Trophoblast cell (in vitro differentiated cells and primary cell): ENCODE measurements around the gene CDK2AP2.
"Not testable (repeated sequence)": the region's sequence is repeated elsewhere in the genome, so short reads cannot be mapped to it uniquely, and the experiment has no call there.

Experiments
- DNase-seq, 2 donors: peaks; one replicate each; pipeline ENCODE4 v3.0.0-alpha.2; 2016
- H2AFZ ChIP-seq: 2 replicates; pipeline ENCODE4 v1.6.1; 2013; ENCODE audit warnings: low read length, moderate library complexity, mild to moderate bottlenecking; ENCODE audit not compliant: insufficient read depth, poor library complexity
- H2AK5ac ChIP-seq: 2 replicates; pipeline ENCODE4 v1.6.1; 2013; ENCODE audit warnings: mild to moderate bottlenecking, low read length
- H2BK120ac ChIP-seq: 2 replicates; pipeline ENCODE4 v1.6.1; 2013; ENCODE audit warnings: low read length, mild to moderate bottlenecking, moderate library complexity; ENCODE audit not compliant: insufficient read depth, poor library complexity
- H2BK12ac ChIP-seq: 2 replicates; pipeline ENCODE4 v1.6.1; 2013; ENCODE audit warnings: mild to moderate bottlenecking, low read length, moderate library complexity
- H2BK5ac ChIP-seq: 2 replicates; pipeline ENCODE4 v1.6.1; 2013; ENCODE audit warnings: low read length, low read depth, moderate library complexity, mild to moderate bottlenecking; ENCODE audit not compliant: poor library complexity
- H3K14ac ChIP-seq: 2 replicates; pipeline ENCODE4 v1.6.1; 2013; ENCODE audit warnings: mild to moderate bottlenecking, low read length
- H3K18ac ChIP-seq: 2 replicates; pipeline ENCODE4 v1.6.1; 2013; ENCODE audit warnings: mild to moderate bottlenecking, low read length
- H3K23ac ChIP-seq: 2 replicates; pipeline ENCODE4 v1.6.1; 2013; ENCODE audit warnings: low read length
- H3K27ac ChIP-seq: 2 replicates; pipeline ENCODE4 v1.5.1; 2013; ENCODE audit warnings: low read depth, mild to moderate bottlenecking, inconsistent platforms, low read length, moderate library complexity
- H3K27me3 ChIP-seq: 2 replicates; pipeline ENCODE4 v1.6.1; 2013; ENCODE audit warnings: inconsistent platforms, mild to moderate bottlenecking, low read length, moderate library complexity; ENCODE audit not compliant: insufficient read depth
- H3K36me3 ChIP-seq, 2 experiments: 1 replicate in 1 of 2; 2 replicates in 1 of 2; pipeline ENCODE4 v1.6.1; 2013; ENCODE audit warnings: low read length in 2 of 2, mild to moderate bottlenecking in 2 of 2, moderate library complexity in 1 of 2; ENCODE audit not compliant: insufficient read depth in 2 of 2, control insufficient read depth in 1 of 2
- H3K4ac ChIP-seq: 2 replicates; pipeline ENCODE4 v1.6.1; 2013; ENCODE audit warnings: low read depth, mild to moderate bottlenecking, low read length, moderate library complexity
- H3K4me1 ChIP-seq, 2 experiments: 1 replicate in 1 of 2; 2 replicates in 1 of 2; pipeline ENCODE4 v1.6.1; 2013; ENCODE audit warnings: low read length in 2 of 2, mild to moderate bottlenecking in 2 of 2, moderate library complexity in 1 of 2; ENCODE audit not compliant: insufficient read depth in 2 of 2, control insufficient read depth in 1 of 2
- H3K4me2 ChIP-seq: 2 replicates; pipeline ENCODE4 v1.6.1; 2013; ENCODE audit warnings: inconsistent platforms, mild to moderate bottlenecking, low read length, moderate library complexity
- H3K4me3 ChIP-seq: 2 replicates; pipeline ENCODE4 v1.5.1; 2013; ENCODE audit warnings: mild to moderate bottlenecking, low read depth, low read length, inconsistent platforms
- H3K79me1 ChIP-seq: one replicate; pipeline ENCODE4 v1.6.1; 2013; ENCODE audit warnings: low read length
- H3K79me2 ChIP-seq: 2 replicates; pipeline ENCODE4 v1.6.1; 2013; ENCODE audit warnings: low read length, mild to moderate bottlenecking; ENCODE audit not compliant: control insufficient read depth, insufficient read depth, poor library complexity
- H3K9ac ChIP-seq: 2 replicates; pipeline ENCODE4 v1.6.1; 2013; ENCODE audit warnings: mild to moderate bottlenecking, low read length
- H3K9me3 ChIP-seq: 2 replicates; pipeline ENCODE4 v1.6.1; 2013; ENCODE audit warnings: low read depth, mild to moderate bottlenecking, control low read depth, inconsistent platforms, low read length; ENCODE audit not compliant: insufficient read depth
- H4K12ac ChIP-seq: 2 replicates; pipeline ENCODE4 v1.6.1; 2013; ENCODE audit warnings: low read depth, mild to moderate bottlenecking, low read length, moderate library complexity
- H4K8ac ChIP-seq: 2 replicates; pipeline ENCODE4 v1.6.1; 2013; ENCODE audit warnings: low read depth, mild to moderate bottlenecking, low read length, moderate library complexity
- H4K91ac ChIP-seq: one replicate; pipeline ENCODE4 v1.6.1; 2013; ENCODE audit warnings: low read depth, mild to moderate bottlenecking, low read length, moderate library complexity
- WGBS: extraction: QIAGEN DNeasy Blood & Tissue Kit; methylation state at CpG from one replicate; pipeline ENCODE4 v1.1.7; 2013; ENCODE audit warnings: missing lambda C conversion rate; ENCODE audit not compliant: insufficient read length, insufficient coverage; ENCODE audit errors: extremely low coverage; 5-methylcytosine and 5-hydroxymethylcytosine counted together

The CDK2AP2 gene

DNA sequence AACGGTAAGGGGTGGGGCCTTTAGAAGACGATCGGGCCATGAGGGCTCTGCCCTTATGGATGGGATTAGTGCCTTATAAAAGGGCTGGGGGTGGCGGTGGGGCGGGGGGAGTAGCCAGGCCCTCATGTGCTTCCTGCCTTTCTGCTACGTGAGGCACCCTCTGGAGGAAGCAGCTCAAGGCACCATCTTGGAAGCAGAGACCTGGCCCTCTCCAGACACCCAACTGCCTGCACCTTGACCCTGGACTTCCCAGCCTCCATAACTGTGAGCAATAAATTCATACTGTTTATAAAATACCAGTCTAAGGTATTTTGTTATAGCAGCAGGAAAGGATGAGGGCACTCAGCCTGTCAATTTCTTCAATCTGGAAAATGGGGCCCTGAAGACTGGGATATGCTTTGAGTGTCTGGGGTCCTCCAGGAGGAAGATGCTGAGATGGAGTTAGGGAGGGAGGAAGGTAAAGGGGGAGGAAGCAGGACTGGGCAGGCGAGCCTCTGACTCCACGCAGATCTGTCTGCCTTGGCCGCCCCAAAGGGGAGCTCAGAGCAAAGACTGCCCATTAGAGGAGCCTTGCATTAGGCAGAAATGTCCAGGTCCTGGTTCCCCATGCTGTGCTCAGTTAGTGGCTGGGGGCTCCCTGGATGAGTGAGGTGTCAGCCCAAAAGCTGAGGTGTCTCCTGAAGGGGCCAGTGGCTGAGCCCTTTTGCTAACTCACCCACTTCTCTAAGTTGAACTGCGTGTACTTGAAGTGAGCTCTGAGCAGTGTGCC, 10.0 kb upstream of the CDK2AP2 start:
- no peak overlapping the region for H3K4me2 ChIP-seq
- no peak overlapping the region for H3K9ac ChIP-seq
- no peak overlapping the region for H2AFZ ChIP-seq
- no peak overlapping the region for H3K18ac ChIP-seq
- no peaks in the 10 kb centered on the region for H3K79me2 ChIP-seq
- H3K9me3 ChIP-seq, result peaks cover 1% of the 10 kb centered on the region
- H4K91ac ChIP-seq, result no peak overlapping the region
- no CpG with 5 or more reads among the region's 10 CpGs for WGBS
- no peak overlapping the region for H2BK12ac ChIP-seq
- H2AK5ac ChIP-seq, result no peak overlapping the region
- no peaks in the 10 kb centered on the region for H3K27me3 ChIP-seq
- H2BK120ac ChIP-seq, result no peak overlapping the region
- no peak overlapping the region for H3K4me3 ChIP-seq
- H3K27ac ChIP-seq, result no peak overlapping the region
- H3K79me1 ChIP-seq, result no peaks in the 10 kb centered on the region
- H3K4ac ChIP-seq, result no peak overlapping the region
- H4K8ac ChIP-seq, result no peak overlapping the region
- no peak for DNase-seq
- no peak overlapping the region for H3K23ac ChIP-seq
- H3K14ac ChIP-seq, result no peak overlapping the region
- H3K4me1 ChIP-seq, result no peaks in the 10 kb centered on the region
- H4K12ac ChIP-seq, result no peak overlapping the region
- no peak overlapping the region for H2BK5ac ChIP-seq
- no peaks in the 10 kb centered on the region for H3K36me3 ChIP-seq

- Histone ChIP-seq H3K4me1 (no peaks in the 10 kb centered on the region), H3K4me3 (no peak overlapping the region), H3K79me2 (no peaks in the 10 kb centered on the region), H4K8ac (no peak overlapping the region), H4K12ac (no peak overlapping the region), H2AFZ (no peak overlapping the region), H3K23ac (no peak overlapping the region), H3K27me3 (no peaks in the 10 kb centered on the region), H3K27ac (no peak overlapping the region), H2BK5ac (no peak overlapping the region), H3K4me2 (no peak overlapping the region), H3K18ac (no peak overlapping the region), H2BK12ac (no peak overlapping the region), H3K36me3 (no peaks in the 10 kb centered on the region), H4K91ac (no peak overlapping the region), H2BK120ac (no peak overlapping the region), H3K9me3 (peaks cover 1% of the 10 kb centered on the region), H3K4ac (no peak overlapping the region), H3K79me1 (no peaks in the 10 kb centered on the region), H3K9ac (no peak overlapping the region), H2AK5ac (no peak overlapping the region), H3K14ac (no peak overlapping the region)
- no peak for DNase-seq
- no CpG with 5 or more reads among the region's 9 CpGs for WGBS
These were observed 8.8 kb upstream of the CDK2AP2 start for GRCh38 chr11:67516806-67517205.

GRCh38 chr11:67514116-67514515, 6.2 kb upstream of the CDK2AP2 start:
- Histone ChIP-seq H3K9ac (no peak overlapping the region), H3K9me3 (peaks cover 1% of the 10 kb centered on the region)
- DNase-seq, result no peak

GRCh38 chr11:67511558-67511957, 3.6 kb upstream of the CDK2AP2 start:
- H3K9me3 ChIP-seq, H4K91ac ChIP-seq, H3K18ac ChIP-seq, H3K4me3 ChIP-seq, H3K79me2 ChIP-seq, H2BK5ac ChIP-seq, H4K12ac ChIP-seq, H3K9ac ChIP-seq, H3K36me3 ChIP-seq, H3K4me2 ChIP-seq, H2BK12ac ChIP-seq, H4K8ac ChIP-seq, H3K23ac ChIP-seq, H3K4ac ChIP-seq, H3K27me3 ChIP-seq, H3K14ac ChIP-seq, H2AK5ac ChIP-seq, H2AFZ ChIP-seq, H2BK120ac ChIP-seq, H3K79me1 ChIP-seq, DNase-seq, H3K27ac ChIP-seq: not testable (repeated sequence)
- peaks cover 7 to 16% of the 10 kb centered on the region in 2 experiments for H3K4me1 ChIP-seq
- no CpG with 5 or more reads among the region's 4 CpGs for WGBS

More at GRCh38 chr11:67514116-67514515, 6.2 kb upstream of the CDK2AP2 start:
- no peak overlapping the region for H2BK12ac ChIP-seq
- no peaks in the 10 kb centered on the region for H3K79me2 ChIP-seq
- peaks cover 0 to 1% of the 10 kb centered on the region in 2 experiments for H3K4me1 ChIP-seq
- no peaks in the 10 kb centered on the region for H3K79me1 ChIP-seq
- H3K23ac ChIP-seq, result no peak overlapping the region
- no peak overlapping the region for H3K18ac ChIP-seq
- H3K36me3 ChIP-seq, result no peaks in the 10 kb centered on the region
- no peak overlapping the region for H2BK5ac ChIP-seq
- no peak overlapping the region for H4K8ac ChIP-seq
- no peaks in the 10 kb centered on the region for H3K27me3 ChIP-seq
- H3K27ac ChIP-seq, result no peak overlapping the region
- H3K4me3 ChIP-seq, result no peak overlapping the region
- WGBS, result no CpG with 5 or more reads among the region's 7 CpGs
- H4K91ac ChIP-seq, result no peak overlapping the region
- H3K4me2 ChIP-seq, result no peak overlapping the region
- H3K14ac ChIP-seq, result no peak overlapping the region
- H4K12ac ChIP-seq, result no peak overlapping the region
- H2AK5ac ChIP-seq, result no peak overlapping the region
- no peak overlapping the region for H3K4ac ChIP-seq
- no peak overlapping the region for H2AFZ ChIP-seq
- H2BK120ac ChIP-seq, result no peak overlapping the region
